ENCODE data around the gene SLC16A10.

SLC16A10 gene

GRCh38 chr6:111238464-111239119 is 151.3 kb downstream of the SLC16A10 start:
- peak in 1 of 2 donors; percentile 78 for DNase-seq (ENCODE audit: low read depth in 2 of 2)
- H3K4me3 ChIP-seq (replicated peaks in 1 of 2; ENCODE audit: low read depth in 2 of 2, low read length in 2 of 2): no peak overlapping the region
- TF ChIP-seq CTCF (IDR thresholded peaks at IDR 0.05; ENCODE audit: low read depth, low read length): no peak

- no peak overlapping the region for H3K4me3 ChIP-seq (replicated peaks in 1 of 2; ENCODE audit: low read depth in 2 of 2, low read length in 2 of 2)
- no peak for TF ChIP-seq CTCF (IDR thresholded peaks at IDR 0.05; ENCODE audit: low read depth, low read length)
- DNase-seq (ENCODE audit: low read depth in 2 of 2): no peak
These were observed 152.2 kb downstream of the SLC16A10 start for GRCh38 chr6:111239461-111239860.

- H3K4me3 ChIP-seq (replicated peaks in 1 of 2; ENCODE audit: low read depth in 2 of 2, low read length in 2 of 2): no peak overlapping the region
- peak in 1 of 2 donors; percentile 67 for DNase-seq (ENCODE audit: low read depth in 2 of 2)
- no peak for TF ChIP-seq CTCF (IDR thresholded peaks at IDR 0.05; ENCODE audit: low read depth, low read length)
These were observed 155.1 kb downstream of the SLC16A10 start for GRCh38 chr6:111242452-111242851.

GRCh38 chr6:111243095-111243494 is 155.8 kb downstream of the SLC16A10 start:
- no peak overlapping the region for H3K4me3 ChIP-seq (replicated peaks in 1 of 2; ENCODE audit: low read depth in 2 of 2, low read length in 2 of 2)
- DNase-seq (ENCODE audit: low read depth in 2 of 2): no peak
- no peak for TF ChIP-seq CTCF (IDR thresholded peaks at IDR 0.05; ENCODE audit: low read depth, low read length)

- no peak for TF ChIP-seq CTCF (IDR thresholded peaks at IDR 0.05; ENCODE audit: low read depth, low read length)
- no peak overlapping the region for H3K4me3 ChIP-seq (replicated peaks in 1 of 2; ENCODE audit: low read depth in 2 of 2, low read length in 2 of 2)
- no peak for DNase-seq (ENCODE audit: low read depth in 2 of 2)
These were observed 161.5 kb downstream of the SLC16A10 start for GRCh38 chr6:111248789-111249188.

GRCh38 chr6:111250791-111251354 is 163.6 kb downstream of the SLC16A10 start:
- TF ChIP-seq CTCF (IDR thresholded peaks at IDR 0.05; ENCODE audit: low read depth, low read length): no peak
- H3K4me3 ChIP-seq (replicated peaks in 1 of 2; ENCODE audit: low read depth in 2 of 2, low read length in 2 of 2): no peak overlapping the region
- DNase-seq (ENCODE audit: low read depth in 2 of 2): no peak

Data from cardiac fibroblast (primary cell).